CD4-positive, alpha-beta T cell (primary cell): ENCODE measurements around the gene TMEM107. TPM values are rescaled to one million over a fixed set of nuclear protein-coding genes. Genes with fewer than 3 reads are reported as not detected.

Source experiments
- ATAC-seq: fragments of 200-7000 bp; cut with Tn5 transposase; one replicate; pipeline ENCODE4 v1.10.0; 2022; ENCODE audit warnings: mild to moderate bottlenecking; ENCODE audit not compliant: poor library complexity
- CTCF ChIA-PET: fragments of 350-600 bp; sonication (Branson Sonifier 250); formaldehyde crosslinking; loops from one replicate; lab custom pipeline; 2021; ENCODE audit warnings: antibody characterized with exemption, inconsistent platforms; lab: Charles Lee
- POLR2A ChIA-PET: fragments of 350-600 bp; sonication (Branson Sonifier 250); formaldehyde crosslinking; loops from one replicate; lab custom pipeline; 2021; ENCODE audit warnings: antibody characterized with exemption, inconsistent platforms; lab: Charles Lee
- DNase-seq, 14 experiments: peaks; one replicate each; pipeline ENCODE4 v3.0.0-alpha.2; 2013 to 2020; ENCODE audit warnings: mixed read lengths in 2 of 14
- H3K27ac ChIP-seq, 2 donors: one replicate each; pipeline versions ENCODE4 v1.5.1 to v1.7.0; 2013; ENCODE audit warnings: low read length in 2 of 2, low read depth in 1 of 2, mild to moderate bottlenecking in 1 of 2
- H3K27me3 ChIP-seq, 2 experiments: 1 replicate in 1 of 2; 2 replicates in 1 of 2; pipeline versions ENCODE4 v1.6.1 to v1.7.0; 2013; ENCODE audit warnings: low read length in 2 of 2, control low read depth in 1 of 2, mild to moderate bottlenecking in 1 of 2, moderate library complexity in 1 of 2; ENCODE audit not compliant: insufficient read depth in 2 of 2, control insufficient read depth in 1 of 2
- H3K36me3 ChIP-seq: one replicate; pipeline ENCODE4 v1.6.1; 2013; ENCODE audit warnings: low read length, control low read depth; ENCODE audit not compliant: insufficient read depth
- H3K4me1 ChIP-seq: one replicate; pipeline ENCODE4 v1.6.1; 2013; ENCODE audit warnings: low read length, control low read depth; ENCODE audit not compliant: insufficient read depth
- H3K4me3 ChIP-seq: one replicate; pipeline ENCODE4 v1.5.1; 2013; ENCODE audit warnings: mild to moderate bottlenecking, low read length, moderate library complexity
- H3K9me3 ChIP-seq, 2 experiments: 1 replicate in 1 of 2; 2 replicates in 1 of 2; pipeline versions ENCODE4 v1.6.1 to v1.7.0; 2013; ENCODE audit warnings: low read length in 2 of 2, mild to moderate bottlenecking in 2 of 2, control low read depth in 1 of 2, moderate library complexity in 1 of 2; ENCODE audit not compliant: control insufficient read depth in 1 of 2, insufficient read depth in 1 of 2
- H3K27ac Mint-ChIP-seq: one replicate; pipeline ENCODE4 v1.8.0; 2020; ENCODE audit warnings: mixed read lengths
- H3K27me3 Mint-ChIP-seq: one replicate; pipeline ENCODE4 v1.8.0; 2021; ENCODE audit warnings: mixed read lengths
- H3K36me3 Mint-ChIP-seq: one replicate; pipeline ENCODE4 v1.8.0; 2021; ENCODE audit warnings: low read depth, mixed read lengths
- H3K4me1 Mint-ChIP-seq: one replicate; pipeline ENCODE4 v1.8.0; 2021; ENCODE audit warnings: low read depth, mixed read lengths
- H3K4me3 Mint-ChIP-seq: one replicate; pipeline ENCODE4 v1.8.0; 2020; ENCODE audit warnings: mild to moderate bottlenecking, mixed read lengths
- H3K9me3 Mint-ChIP-seq: one replicate; pipeline ENCODE4 v1.8.0; 2020; ENCODE audit warnings: mixed read lengths
- intact Hi-C, 2 experiments: fragments of 100-400 bp; cut with DNase I in 1 of 2; cut with micrococcal nuclease in 1 of 2; formaldehyde crosslinking; loops; one replicate each; pipeline versions ENCODE4 v1.15.1 to v1.9.0; 2023 to 2025; cut with DNase I, micrococcal nuclease
- total RNA-seq, 174 experiments: library from RNA in 2 of 174; stranded (reverse) in 2 of 174; gene quantifications; one replicate each; pipeline ENCODE4 v1.2.3 and lab custom pipeline; 2021 to 2026
- TF ChIP-seq, protein P1 (sequence below): fragments of 200-600 bp; IDR thresholded peaks from one replicate; pipeline ENCODE4 v1.8.0; 2022; ENCODE audit warnings: antibody characterized with exemption, mild to moderate bottlenecking

Gene TMEM107
- total RNA-seq, 2 experiments from 2014 or later, result 12.2 to 12.9 TPM

GRCh38 chr17:8185582-8186445 is 9.6 kb upstream of the TMEM107 start:
- no peaks in the 10 kb centered on the region for H3K27me3 Mint-ChIP-seq
- TF ChIP-seq, protein P1, sequence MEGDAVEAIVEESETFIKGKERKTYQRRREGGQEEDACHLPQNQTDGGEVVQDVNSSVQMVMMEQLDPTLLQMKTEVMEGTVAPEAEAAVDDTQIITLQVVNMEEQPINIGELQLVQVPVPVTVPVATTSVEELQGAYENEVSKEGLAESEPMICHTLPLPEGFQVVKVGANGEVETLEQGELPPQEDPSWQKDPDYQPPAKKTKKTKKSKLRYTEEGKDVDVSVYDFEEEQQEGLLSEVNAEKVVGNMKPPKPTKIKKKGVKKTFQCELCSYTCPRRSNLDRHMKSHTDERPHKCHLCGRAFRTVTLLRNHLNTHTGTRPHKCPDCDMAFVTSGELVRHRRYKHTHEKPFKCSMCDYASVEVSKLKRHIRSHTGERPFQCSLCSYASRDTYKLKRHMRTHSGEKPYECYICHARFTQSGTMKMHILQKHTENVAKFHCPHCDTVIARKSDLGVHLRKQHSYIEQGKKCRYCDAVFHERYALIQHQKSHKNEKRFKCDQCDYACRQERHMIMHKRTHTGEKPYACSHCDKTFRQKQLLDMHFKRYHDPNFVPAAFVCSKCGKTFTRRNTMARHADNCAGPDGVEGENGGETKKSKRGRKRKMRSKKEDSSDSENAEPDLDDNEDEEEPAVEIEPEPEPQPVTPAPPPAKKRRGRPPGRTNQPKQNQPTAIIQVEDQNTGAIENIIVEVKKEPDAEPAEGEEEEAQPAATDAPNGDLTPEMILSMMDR, result no peak
- H3K27ac Mint-ChIP-seq, result no peak overlapping the region
- H3K9me3 Mint-ChIP-seq, result no peaks in the 10 kb centered on the region
- peak overlapping the region; percentile 93 for H3K4me3 ChIP-seq
- DNase-seq (peak; percentile 77 to 97 (median 91)), ATAC-seq (peak; percentile 8)
- H3K9me3 ChIP-seq, result no peaks in the 10 kb centered on the region
- POLR2A ChIA-PET, result interaction anchor here (0.7 to 10.5 kb wide), 13 partner anchors 10 to 110 kb away, joined by 5 to 344 read pairs (median 28); partner anchors contain the start of genes ALOXE3, AURKB, CTC1 and HES7
- intact Hi-C loops, result loop anchor here (1.0 to 5.0 kb wide), 9 partner anchors 10 to 67 kb away; partner anchors contain the start of genes CTC1 (in 1 of the 2), PFAS (in 1 of the 2) and TMEM107 (in 1 of the 2)
- peaks cover 16% of the 10 kb centered on the region for H3K4me1 Mint-ChIP-seq
- peaks cover 51% of the 10 kb centered on the region for H3K4me1 ChIP-seq
- H3K4me3 Mint-ChIP-seq, result no peak overlapping the region
- H3K36me3 ChIP-seq, result no peaks in the 10 kb centered on the region
- CTCF ChIA-PET, result interaction anchor here (0.8 to 4.7 kb wide), 8 partner anchors 9 to 66 kb away, joined by 3 to 30 read pairs (median 9); partner anchors contain the start of gene TMEM107
- H3K27me3 ChIP-seq, result no peaks in the 10 kb centered on the region
- H3K36me3 Mint-ChIP-seq, result peaks cover 3% of the 10 kb centered on the region
- H3K27ac ChIP-seq, result peak overlapping the region; percentile 65 to 76

- H3K27ac Mint-ChIP-seq, result peak overlapping the region; percentile 99
- Histone ChIP-seq H3K36me3 (no peaks in the 10 kb centered on the region), H3K27ac (peak overlapping the region; percentile 64 to 79), H3K4me3 (peak overlapping the region; percentile 70), H3K27me3 (no peaks in the 10 kb centered on the region), H3K9me3 (no peaks in the 10 kb centered on the region), H3K4me1 (peaks cover 43% of the 10 kb centered on the region)
- TF ChIP-seq, protein P1, result no peak
- intact Hi-C loops, result loop anchor here in 1 of 2 experiments (1.0 kb wide), 1 partner anchor 9 kb away; no protein-coding TSS in a partner anchor
- no peaks in the 10 kb centered on the region for H3K9me3 Mint-ChIP-seq
- peaks cover 55% of the 10 kb centered on the region for H3K4me1 Mint-ChIP-seq
- ChIA-PET CTCF (interaction anchor here (0.8 to 2.3 kb wide), 2 partner anchors 9 to 44 kb away, joined by 4 to 7 read pairs; no protein-coding TSS in a partner anchor), POLR2A (interaction anchor here (0.9 to 6.7 kb wide), 5 partner anchors 9 to 71 kb away, joined by 5 to 419 read pairs (median 9); partner anchors contain the start of genes CTC1, PER1 and VAMP2)
- DNase-seq, result peak in 1 of 14 experiments; percentile 16
- peaks cover 9% of the 10 kb centered on the region for H3K36me3 Mint-ChIP-seq
- H3K27me3 Mint-ChIP-seq, result no peaks in the 10 kb centered on the region
- no peak for ATAC-seq
- H3K4me3 Mint-ChIP-seq, result peak overlapping the region; percentile 90
These were observed 985 bp upstream of the TMEM107 start for GRCh38 chr17:8176998-8177731.

DNA sequence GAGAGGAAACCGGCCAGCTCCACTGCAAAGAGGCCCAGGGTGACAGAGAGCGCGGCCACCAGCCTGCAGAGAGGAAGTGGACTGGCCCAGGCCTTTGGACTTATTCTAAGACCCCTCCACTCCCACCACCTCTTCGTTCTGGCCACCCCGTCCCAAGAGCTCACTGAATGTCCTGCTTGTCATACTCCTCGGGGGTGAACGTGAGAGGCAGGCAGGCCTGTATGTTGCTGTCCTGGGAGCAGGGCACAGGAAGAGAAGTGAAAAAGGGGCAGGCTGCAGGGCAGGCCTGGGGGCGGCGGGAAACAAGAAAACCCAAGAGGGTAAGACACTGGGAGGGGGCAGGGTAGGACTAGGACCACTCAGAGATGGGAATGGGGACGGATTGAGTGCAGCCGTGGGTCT is 384 bp downstream of the TMEM107 start:
- H3K9me3 ChIP-seq, result no peaks in the 10 kb centered on the region
- peak overlapping the region; percentile 64 to 79 for H3K27ac ChIP-seq
- ChIA-PET POLR2A (interaction anchor here (1.1 to 6.7 kb wide), 5 partner anchors 11 to 45 kb away, joined by 4 to 419 read pairs (median 9); partner anchors contain the start of genes PER1 and VAMP2), CTCF (interaction anchor here (0.8 to 2.3 kb wide), 2 partner anchors 11 to 37 kb away, joined by 3 to 7 read pairs; no protein-coding TSS in a partner anchor)
- Mint-ChIP-seq H3K27me3 (no peaks in the 10 kb centered on the region), H3K27ac (peak overlapping the region; percentile 99), H3K4me1 (peaks cover 51% of the 10 kb centered on the region), H3K4me3 (peak overlapping the region; percentile 90), H3K36me3 (peaks cover 9% of the 10 kb centered on the region), H3K9me3 (no peaks in the 10 kb centered on the region)
- DNase-seq (no peak), ATAC-seq (no peak)
- TF ChIP-seq, protein P1, result no peak
- intact Hi-C loops, result loop anchor here (1.0 kb wide), 2 partner anchors 11 kb away; no protein-coding TSS in a partner anchor
- peaks cover 48% of the 10 kb centered on the region for H3K4me1 ChIP-seq
- H3K27me3 ChIP-seq, result no peaks in the 10 kb centered on the region
- peak overlapping the region; percentile 70 for H3K4me3 ChIP-seq
- H3K36me3 ChIP-seq, result no peaks in the 10 kb centered on the region
